SH-SY5Y (cell line): ENCODE measurements around the gene KCNQ5.

Experiments used
- GATA2 ChIP-seq: IDR thresholded peaks from 2 replicates; pipeline ENCODE4 v1.6.1; 2011; ENCODE audit warnings: mild to moderate bottlenecking, low read depth, low read length
- GATA3 ChIP-seq: IDR thresholded peaks from 2 replicates; pipeline ENCODE4 v1.6.1; 2011; ENCODE audit warnings: low read depth, mild to moderate bottlenecking, low read length, moderate library complexity

DNA sequence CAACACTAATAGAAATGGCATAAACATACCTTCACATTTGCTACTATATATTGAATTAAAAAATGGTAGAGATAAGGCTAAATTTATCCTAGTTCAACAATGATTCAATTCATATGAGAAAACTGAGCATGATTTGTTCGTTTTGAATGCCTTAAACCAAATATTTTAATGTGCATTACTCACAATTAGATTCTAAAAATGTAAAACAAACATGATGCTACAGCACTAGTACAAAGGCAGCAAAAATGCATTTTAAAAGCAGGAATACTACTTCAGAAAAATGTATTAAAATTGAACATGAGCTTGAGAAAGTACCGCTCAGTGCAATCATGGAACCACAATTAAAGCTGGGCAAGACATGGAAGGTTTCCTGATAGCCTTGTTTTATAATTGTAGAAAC, 195.3 kb downstream of the KCNQ5 start:
- TF ChIP-seq GATA2 (no peak), GATA3 (no peak)
